GM12878 (cell line): ENCODE measurements around the gene ZNF827. TPM values are rescaled to one million over a fixed set of nuclear protein-coding genes. Genes with fewer than 3 reads are reported as not detected.

Experiments
- ATAC-seq: fragments of 200-7000 bp; cut with Tn5 transposase; 3 replicates; pipeline ENCODE4 v1.9.1; 2020; ENCODE audit warnings: mild to moderate bottlenecking, moderate library complexity
- BruUV-seq: library from RNA; stranded (reverse); fragments of 400-500 nt; replicated peaks from 2 replicates; lab custom pipeline; 2021; lab: Mats Ljungman, UMichigan
- CTCF ChIA-PET: fragments of 300-600 bp; sonication (Branson Sonifier 250); formaldehyde crosslinking; extraction: SDS; loops from one replicate; lab custom pipeline; 2021; ENCODE audit warnings: inconsistent platforms; lab: Yijun Ruan, JAX
- POLR2A ChIA-PET: fragments of 350-600 bp; formaldehyde crosslinking; extraction: SDS; loops from one replicate; lab custom pipeline; 2021; ENCODE audit warnings: inconsistent platforms; lab: Charles Lee
- RAD21 ChIA-PET: fragments of 300-600 bp; sonication (Branson Sonifier 250); formaldehyde crosslinking; loops from one replicate; lab custom pipeline; 2023; ENCODE audit warnings: antibody characterized with exemption; ENCODE audit not compliant: unreplicated experiment; lab: Charles Lee
- SMC1A ChIA-PET: fragments of 300-600 bp; sonication (Branson Sonifier 250); formaldehyde crosslinking; loops from one replicate; lab custom pipeline; 2023; ENCODE audit not compliant: unreplicated experiment, uncharacterized antibody; lab: Charles Lee
- DNase-seq: peaks from one replicate; pipeline ENCODE4 v3.0.0-alpha.2; 2011; ENCODE audit warnings: low read depth, low spot score
- FAIRE-seq: peaks from 3 replicates; lab custom pipeline; 2011; peaks lifted over from hg19 to GRCh38; lab: Jason Lieb, UNC
- H2AFZ ChIP-seq: 2 replicates; pipeline ENCODE4 v1.6.0; 2011; ENCODE audit warnings: low read depth, low read length, control low read depth; ENCODE audit not compliant: control insufficient read depth
- H3K27ac ChIP-seq: 2 replicates; pipeline ENCODE4 v1.5.1; 2011; ENCODE audit warnings: control low read depth; ENCODE audit not compliant: control insufficient read depth, insufficient read depth
- H3K27me3 ChIP-seq, 2 experiments: replicated peaks in 1 of 2; 2 replicates each; pipeline versions ENCODE4 v1.6.0 to v1.6.1; 2011; ENCODE audit warnings: low read length in 1 of 2; ENCODE audit not compliant: control insufficient read depth in 2 of 2, insufficient read depth in 2 of 2
- H3K36me3 ChIP-seq, 2 experiments: 2 replicates each; pipeline ENCODE4 v1.5.1; 2011; ENCODE audit warnings: low read length in 1 of 2; ENCODE audit not compliant: control insufficient read depth in 2 of 2, insufficient read depth in 2 of 2
- H3K4me1 ChIP-seq: 2 replicates; pipeline ENCODE4 v1.6.1; 2011; ENCODE audit warnings: mild to moderate bottlenecking, low read length, moderate library complexity, mixed read lengths; ENCODE audit not compliant: control insufficient read depth, insufficient read depth
- H3K4me2 ChIP-seq: 2 replicates; pipeline ENCODE4 v1.6.0; 2011; ENCODE audit warnings: control low read depth; ENCODE audit not compliant: control insufficient read depth, insufficient read depth
- H3K4me3 ChIP-seq: fragments of 200-600 bp; sonication (generic); 2 replicates; pipeline ENCODE4 v1.5.1; 2016
- H3K79me2 ChIP-seq: 2 replicates; pipeline ENCODE4 v1.6.0; 2011; ENCODE audit warnings: low read length; ENCODE audit not compliant: control insufficient read depth, insufficient read depth
- H3K9ac ChIP-seq: 2 replicates; pipeline ENCODE4 v1.8.0; 2011; ENCODE audit warnings: low read length, control low read depth, mixed read lengths; ENCODE audit not compliant: control insufficient read depth, insufficient read depth
- H3K9me3 ChIP-seq: replicated peaks from 3 replicates; pipeline ENCODE4 v1.5.1; 2011; ENCODE audit warnings: mild to moderate bottlenecking, low read length; ENCODE audit not compliant: control insufficient read depth, insufficient read depth
- H4K20me1 ChIP-seq: 2 replicates; pipeline ENCODE4 v1.6.0; 2011; ENCODE audit not compliant: control insufficient read depth, insufficient read depth
- BCL3 ChIP-seq: IDR thresholded peaks from 2 replicates; pipeline ENCODE4 v1.6.1; 2011; ENCODE audit warnings: borderline replicate concordance, low read depth, mild to moderate bottlenecking, moderate library complexity, low read length; ENCODE audit not compliant: insufficient read depth, poor library complexity, severe bottlenecking
- CBX5 ChIP-seq: sonication (generic); IDR thresholded peaks from 2 replicates; pipeline ENCODE4 v1.6.1; 2016; ENCODE audit warnings: low read depth, moderate library complexity, mild to moderate bottlenecking, inconsistent platforms
- CHD2 ChIP-seq: IDR thresholded peaks from 2 replicates; pipeline ENCODE4 v1.6.1; 2011; ENCODE audit warnings: low read depth, low read length, improper control_type of control experiment, borderline replicate concordance
- DPF2 ChIP-seq: fragments of 450-650 bp; IDR thresholded peaks from 2 replicates; pipeline ENCODE4 v1.6.1; 2017; ENCODE audit warnings: mild to moderate bottlenecking
- EED ChIP-seq: sonication (generic); IDR thresholded peaks from 2 replicates; pipeline ENCODE4 v1.6.1; 2016; ENCODE audit warnings: antibody characterized with exemption, low read depth
- IKZF1 ChIP-seq: fragments of 450-650 bp; conservative IDR thresholded peaks from 2 replicates; pipeline ENCODE4 v1.6.1; 2017; ENCODE audit warnings: antibody characterized with exemption, mild to moderate bottlenecking
- JUND ChIP-seq: IDR thresholded peaks from 2 replicates; pipeline ENCODE4 v1.6.1; 2012; ENCODE audit warnings: low read depth, mild to moderate bottlenecking, low read length, improper control_type of control experiment, moderate library complexity
- KLF5 ChIP-seq: fragments of 450-650 bp; IDR thresholded peaks from 2 replicates; pipeline ENCODE4 v1.6.1; 2014; ENCODE audit warnings: mild to moderate bottlenecking; ENCODE audit not compliant: partially characterized antibody
- MYC ChIP-seq: IDR thresholded peaks from 2 replicates; pipeline ENCODE4 v1.6.1; 2011; ENCODE audit warnings: mild to moderate bottlenecking, low read length, moderate library complexity, inconsistent platforms; ENCODE audit not compliant: insufficient read depth, insufficient replicate concordance, insufficient read length, severe bottlenecking
- PAX5 ChIP-seq: IDR thresholded peaks from 2 replicates; pipeline ENCODE4 v1.6.1; 2011; ENCODE audit warnings: low read depth, low read length, borderline replicate concordance
- PKNOX1 ChIP-seq: fragments of 450-650 bp; IDR thresholded peaks from 2 replicates; pipeline ENCODE4 v1.6.1; 2016; ENCODE audit warnings: mild to moderate bottlenecking
- PML ChIP-seq: IDR thresholded peaks from 2 replicates; pipeline ENCODE4 v1.6.1; 2012; ENCODE audit warnings: low read length, inconsistent platforms
- RUNX3 ChIP-seq: IDR thresholded peaks from 2 replicates; pipeline ENCODE4 v1.6.1; 2012; ENCODE audit warnings: low read length, inconsistent platforms
- SRF ChIP-seq, 2 experiments: IDR thresholded peaks; 2 replicates each; pipeline ENCODE4 v1.6.1; 2011; ENCODE audit warnings: low read depth in 2 of 2, low read length in 2 of 2, mild to moderate bottlenecking in 1 of 2, moderate library complexity in 1 of 2
- ZBTB11 ChIP-seq: fragments of 450-650 bp; formaldehyde crosslinking; IDR thresholded peaks from 2 replicates; pipeline ENCODE4 v1.5.0; 2022; ENCODE audit warnings: mild to moderate bottlenecking, missing genetic modification characterization
- WGBS: methylation state at CpG from one replicate; pipeline ENCODE4 v1.1.6; 2016; ENCODE audit warnings: low lambda C conversion rate; ENCODE audit not compliant: insufficient replicate concordance, insufficient coverage; ENCODE audit errors: missing lambda C conversion rate; 5-methylcytosine and 5-hydroxymethylcytosine counted together
- in situ Hi-C: fragments of 300-500 bp; cut with MboI; formaldehyde crosslinking; loops from 9 replicates; pipeline ENCODE4 v1.14.3; 2018; ENCODE audit warnings: mixed read lengths
- intact Hi-C: fragments of 100-400 bp; cut with micrococcal nuclease; formaldehyde crosslinking; loops from one replicate; pipeline ENCODE4 v1.14.2; 2022; ENCODE audit not compliant: unreplicated experiment
- polyA plus RNA-seq, 11 experiments: library from polyadenylated mRNA; depleted of rRNA in 4 of 11; unstranded in 6 of 11; stranded (reverse) in 5 of 11; fragments of >200 nt; fragmentation: Nextera tagmentation in 4 of 11; fragmentation: Illumina TruSeq in 1 of 11; extraction: Ambion mirVana in 4 of 11; extraction: Trizol in 1 of 11; gene quantifications; 1 replicate in 1 of 11; 2 replicates in 10 of 11; pipeline versions ENCODE4 v1.2.1 to v1.2.3, GENCODE V29; 2011 to 2016; ENCODE audit warnings: inconsistent platforms in 2 of 11, missing spikeins in 2 of 11, low read depth in 1 of 11
- total RNA-seq, 4 experiments: library from RNA; depleted of rRNA in 3 of 4; stranded (reverse); fragments of >200 nt in 3 of 4; fragmentation: Illumina TruSeq in 1 of 4; extraction: Trizol in 1 of 4; gene quantifications; 2 replicates each; pipeline versions ENCODE4 v1.2.1 to v1.2.3, GENCODE V29; 2013 to 2021

The ZNF827 gene
- total and polyA plus RNA-seq, 10 of the 15 experiments (the other 5 are each of a cell fraction or from before 2014, with no cell fraction given) = 3.8 to 31.5 (median 13.6) TPM

GRCh38 chr4:145735347-145735675, 203.3 kb downstream of the ZNF827 start (continued):
- TF ChIP-seq ZBTB11 (CRISPR knock-in tag) (no peak), MYC (no peak), CHD2 (no peak), CBX5 (no peak)

GRCh38 chr4:145734576-145735346, 203.9 kb downstream of the ZNF827 start:
- FAIRE-seq = no peak
- Histone ChIP-seq H3K4me1 (peaks cover 16% of the 10 kb centered on the region), H3K9me3 (no peaks in the 10 kb centered on the region), H3K4me3 (no peak overlapping the region; the same call in 1 of the 2 replicates), H3K79me2 (no peaks in the 10 kb centered on the region), H3K36me3 (no peaks in the 10 kb centered on the region), H3K27me3 (no peaks in the 10 kb centered on the region; a peak in 1 of 4 replicates), H3K4me2 (peak overlapping the region; percentile 56), H2AFZ (peak overlapping the region; percentile 41), H3K9ac (no peak overlapping the region), H4K20me1 (no peaks in the 10 kb centered on the region), H3K27ac (no peak overlapping the region)
- ChIA-PET RAD21 (no interaction called here), SMC1A (no interaction called here), CTCF (no interaction called here), POLR2A (no interaction called here)
- WGBS = 13% methylated on average over 14 of the region's 14 CpGs
- intact Hi-C loops = loop anchor here (2.0 to 5.0 kb wide), 3 partner anchors 74 to 203 kb away; partner anchors contain the start of genes MMAA and ZNF827
- peak; percentile 74 for ATAC-seq
- BruUV-seq = no TSS peak
- peak; percentile 27 for DNase-seq
- in situ Hi-C loops = no loop called here
- no peak for TF ChIP-seq KLF5
- TF ChIP-seq BCL3 = peak; percentile 22
- TF ChIP-seq IKZF1 = peak; percentile 37; the same call in 1 of the 2 replicates
- TF ChIP-seq SRF (IDR thresholded peaks at IDR 0.05; ENCODE audit: low read depth in 2 of 2, low read length in 2 of 2) = peak; percentile 56 to 86
- TF ChIP-seq PAX5 = no peak
- TF ChIP-seq RUNX3 = peak; percentile 70
- peak; percentile 78 for TF ChIP-seq EED
- no peak for TF ChIP-seq PML
- TF ChIP-seq DPF2 = 0 out of 2 replicates have a peak, but pooled peaks have one; percentile 25
- TF ChIP-seq PKNOX1 = peak; percentile 62
- 0 out of 2 replicates have a peak, but pooled peaks have one; percentile 30 for TF ChIP-seq JUND
